K562 (cell line): Measurements from ENCODE around the gene CMPK1.

Experiments
- BRD4 ChIP-seq: fragments of 200-600 bp; sonication (generic); IDR thresholded peaks from 2 replicates; pipeline ENCODE4 v1.6.1; 2017; ENCODE audit warnings: inconsistent platforms
- CBX3 ChIP-seq, 2 experiments: IDR thresholded peaks; 1 replicate in 1 of 2; 2 replicates in 1 of 2; pipeline ENCODE4 v1.6.1; 2012; ENCODE audit warnings: inconsistent platforms in 2 of 2, low read length in 2 of 2, borderline replicate concordance in 1 of 2, control low read depth in 1 of 2
- CHD1 ChIP-seq: fragments of 200-600 bp; sonication (generic); IDR thresholded peaks from one replicate; pipeline ENCODE4 v1.6.1; 2012; ENCODE audit warnings: mild to moderate bottlenecking, moderate library complexity, low read length, inconsistent platforms
- CTCF ChIP-seq, 3 experiments: IDR thresholded peaks in 2 of 3; conservative IDR thresholded peaks in 1 of 3; 2 replicates each; pipeline ENCODE4 v1.5.1; 2011 to 2012; ENCODE audit warnings: low read length in 3 of 3, mild to moderate bottlenecking in 3 of 3, control low read depth in 2 of 3, improper control_type of control experiment in 1 of 3, inconsistent platforms in 1 of 3, low read depth in 1 of 3, mixed read lengths in 1 of 3, moderate library complexity in 1 of 3; ENCODE audit not compliant: insufficient read depth in 2 of 3
- KLF16 ChIP-seq: IDR thresholded peaks from 2 replicates; pipeline ENCODE4 v1.6.1; 2016; ENCODE audit warnings: antibody characterized with exemption
- MXI1 ChIP-seq: IDR thresholded peaks from 2 replicates; pipeline ENCODE4 v1.6.1; 2011; ENCODE audit warnings: low read depth, mild to moderate bottlenecking, improper control_type of control experiment, low read length
- NFATC3 ChIP-seq: fragments of 450-650 bp; IDR thresholded peaks from 2 replicates; pipeline ENCODE4 v1.6.1; 2017; ENCODE audit warnings: mild to moderate bottlenecking
- RFX1 ChIP-seq: fragments of 450-650 bp; IDR thresholded peaks from 2 replicates; pipeline ENCODE4 v1.6.1; 2016; ENCODE audit warnings: mild to moderate bottlenecking, moderate library complexity
- RNF219 ChIP-seq: fragments of 250-450 bp; sonication (Bioruptor Pico); IDR thresholded peaks from 2 replicates; pipeline ENCODE4 v1.5.0; 2022; ENCODE audit warnings: mild to moderate bottlenecking
- ZBTB26 ChIP-seq: fragments of 450-650 bp; formaldehyde crosslinking; IDR thresholded peaks from 2 replicates; pipeline ENCODE4 v1.4.0; 2022; ENCODE audit warnings: missing genetic modification characterization

GRCh38 chr1:47374501-47374900 is 40.9 kb downstream of the CMPK1 start:
- TF ChIP-seq MXI1, result no peak
- no peak for TF ChIP-seq CHD1
- no peak for TF ChIP-seq BRD4
- TF ChIP-seq CTCF (IDR thresholded peaks at IDR 0.05 in 2 of 3, conservative IDR thresholded peaks at IDR 0.05 in 1 of 3; ENCODE audit: insufficient read depth in 2 of 3, low read depth in 1 of 3, low read length in 3 of 3), result no peak
- no peak for TF ChIP-seq RFX1
- no peak for TF ChIP-seq NFATC3
- TF ChIP-seq RNF219, result no peak
- no peak for TF ChIP-seq CBX3 (IDR thresholded peaks at IDR 0.05; ENCODE audit: borderline replicate concordance in 1 of 2, low read length in 2 of 2)
- TF ChIP-seq ZBTB26 (CRISPR knock-in tag), result no peak
- no peak for TF ChIP-seq KLF16
